Smooth muscle cell (in vitro differentiated cells): ENCODE results near the gene GABBR2. TPM values are rescaled to one million over a fixed set of nuclear protein-coding genes. Genes with fewer than 3 reads are reported as not detected.

Source experiments
- DNase-seq: peaks from one replicate; lab custom pipeline; 2025; ENCODE audit not compliant: unreplicated experiment; lab: John Stamatoyannopoulos, UW
- H2AFZ ChIP-seq: fragments of 200-600 bp; sonication (generic); 2 replicates; pipeline ENCODE4 v1.6.0; 2016; ENCODE audit warnings: antibody characterized with exemption, low read depth, mild to moderate bottlenecking
- H3F3A ChIP-seq: fragments of 200-600 bp; sonication (generic); 2 replicates; pipeline ENCODE4 v1.6.0; 2017; ENCODE audit warnings: antibody characterized with exemption, low read depth
- H3K27ac ChIP-seq: fragments of 200-600 bp; sonication (generic); 2 replicates; pipeline ENCODE4 v1.5.1; 2016; ENCODE audit warnings: low read depth, mild to moderate bottlenecking
- H3K27me3 ChIP-seq: fragments of 200-600 bp; sonication (generic); 2 replicates; pipeline ENCODE4 v1.6.1; 2016; ENCODE audit warnings: low read depth, mild to moderate bottlenecking
- H3K36me3 ChIP-seq: fragments of 200-600 bp; sonication (generic); 2 replicates; pipeline ENCODE4 v1.5.1; 2016; ENCODE audit warnings: low read depth
- H3K4me1 ChIP-seq: fragments of 200-600 bp; sonication (generic); 2 replicates; pipeline ENCODE4 v1.5.1; 2016; ENCODE audit warnings: low read depth
- H3K4me2 ChIP-seq: fragments of 200-600 bp; sonication (generic); 2 replicates; pipeline ENCODE4 v1.6.0; 2016; ENCODE audit warnings: mild to moderate bottlenecking
- H3K4me3 ChIP-seq: fragments of 200-600 bp; sonication (generic); 2 replicates; pipeline ENCODE4 v1.5.1; 2016; ENCODE audit warnings: mild to moderate bottlenecking
- H3K79me2 ChIP-seq: fragments of 200-600 bp; sonication (generic); 2 replicates; pipeline ENCODE4 v1.6.0; 2016; ENCODE audit warnings: low read depth, mild to moderate bottlenecking
- H3K9ac ChIP-seq: fragments of 200-600 bp; sonication (generic); 2 replicates; pipeline ENCODE4 v1.6.0; 2016; ENCODE audit warnings: low read depth
- H3K9me3 ChIP-seq: fragments of 200-600 bp; sonication (generic); replicated peaks from 2 replicates; pipeline ENCODE4 v1.5.1; 2016; ENCODE audit warnings: low read depth
- H4K20me1 ChIP-seq: fragments of 200-600 bp; sonication (generic); 2 replicates; pipeline ENCODE4 v1.6.0; 2016; ENCODE audit warnings: low read depth
- CTCF ChIP-seq: fragments of 200-600 bp; sonication (generic); IDR thresholded peaks from 2 replicates; pipeline ENCODE4 v1.5.1; 2017; ENCODE audit warnings: borderline replicate concordance, mild to moderate bottlenecking, antibody characterized with exemption; ENCODE audit not compliant: insufficient read depth, poor library complexity, severe bottlenecking
- WGBS: methylation state at CpG from one replicate; pipeline ENCODE4 v1.1.7; 2016; ENCODE audit warnings: low lambda C conversion rate; 5-methylcytosine and 5-hydroxymethylcytosine counted together
- polyA plus RNA-seq: library from polyadenylated mRNA; unstranded; fragments of >200 nt; fragmentation: Nextera tagmentation; extraction: Ambion mirVana; gene quantifications from 2 replicates; pipeline ENCODE4 v1.2.1, GENCODE V29; 2016
- total RNA-seq: library from RNA; depleted of rRNA; stranded (reverse); fragments of >200 nt; gene quantifications from 2 replicates; pipeline ENCODE4 v1.2.3, GENCODE V29; 2014

Gene GABBR2
- total and polyA plus RNA-seq, 2 experiments from 2014 or later = 0.25 TPM; not detected in 1

GRCh38 chr9:98323831-98324135 lies 385.0 kb downstream of the GABBR2 start:
- no peak for DNase-seq
- Histone ChIP-seq H3K27me3 (no peaks in the 10 kb centered on the region), H3K27ac (no peak overlapping the region), H3K4me2 (no peak overlapping the region), H3K9ac (no peak overlapping the region), H2AFZ (no peak overlapping the region), H3K4me3 (no peak overlapping the region), H3K4me1 (no peaks in the 10 kb centered on the region), H3F3A (no peaks in the 10 kb centered on the region), H3K79me2 (no peaks in the 10 kb centered on the region), H3K9me3 (no peaks in the 10 kb centered on the region), H4K20me1 (no peaks in the 10 kb centered on the region), H3K36me3 (no peaks in the 10 kb centered on the region)
- 94% methylated on average over 6 of the region's 6 CpGs for WGBS
- TF ChIP-seq CTCF = no peak

GRCh38 chr9:98323051-98323830 lies 385.5 kb downstream of the GABBR2 start:
- no peaks in the 10 kb centered on the region for H3F3A ChIP-seq
- no peaks in the 10 kb centered on the region for H4K20me1 ChIP-seq
- no peaks in the 10 kb centered on the region for H3K36me3 ChIP-seq
- H3K27ac ChIP-seq = no peak overlapping the region
- H3K4me2 ChIP-seq = no peak overlapping the region
- no peaks in the 10 kb centered on the region for H3K9me3 ChIP-seq
- H3K4me1 ChIP-seq = no peaks in the 10 kb centered on the region
- WGBS = 94% methylated on average over 11 of the region's 11 CpGs
- H3K4me3 ChIP-seq = no peak overlapping the region
- no peak for DNase-seq
- no peak for TF ChIP-seq CTCF
- no peaks in the 10 kb centered on the region for H3K27me3 ChIP-seq
- H2AFZ ChIP-seq = no peak overlapping the region
- no peaks in the 10 kb centered on the region for H3K79me2 ChIP-seq
- H3K9ac ChIP-seq = no peak overlapping the region

- Histone ChIP-seq H3K4me2 (no peak overlapping the region), H3K4me3 (no peak overlapping the region)
These were observed 387.5 kb downstream of the GABBR2 start for GRCh38 chr9:98321269-98321668.

More at GRCh38 chr9:98321269-98321668, 387.5 kb downstream of the GABBR2 start:
- H3K27me3 ChIP-seq = no peaks in the 10 kb centered on the region
- no peaks in the 10 kb centered on the region for H3K4me1 ChIP-seq
- WGBS = 92% methylated on average over 4 of the region's 4 CpGs
- H3K79me2 ChIP-seq = no peaks in the 10 kb centered on the region
- no peaks in the 10 kb centered on the region for H3K9me3 ChIP-seq
- no peaks in the 10 kb centered on the region for H3K36me3 ChIP-seq
- TF ChIP-seq CTCF = no peak
- no peaks in the 10 kb centered on the region for H4K20me1 ChIP-seq
- no peaks in the 10 kb centered on the region for H3F3A ChIP-seq
- no peak overlapping the region for H3K27ac ChIP-seq
- H2AFZ ChIP-seq = no peak overlapping the region
- H3K9ac ChIP-seq = no peak overlapping the region
- no peak for DNase-seq
